LoVo (cell line): ENCODE measurements around the gene OXTR.

Experiments used
- DNase-seq: peaks from one replicate; pipeline ENCODE4 v3.0.0-alpha.2; 2016; ENCODE audit warnings: low spot score

OXTR gene

DNA sequence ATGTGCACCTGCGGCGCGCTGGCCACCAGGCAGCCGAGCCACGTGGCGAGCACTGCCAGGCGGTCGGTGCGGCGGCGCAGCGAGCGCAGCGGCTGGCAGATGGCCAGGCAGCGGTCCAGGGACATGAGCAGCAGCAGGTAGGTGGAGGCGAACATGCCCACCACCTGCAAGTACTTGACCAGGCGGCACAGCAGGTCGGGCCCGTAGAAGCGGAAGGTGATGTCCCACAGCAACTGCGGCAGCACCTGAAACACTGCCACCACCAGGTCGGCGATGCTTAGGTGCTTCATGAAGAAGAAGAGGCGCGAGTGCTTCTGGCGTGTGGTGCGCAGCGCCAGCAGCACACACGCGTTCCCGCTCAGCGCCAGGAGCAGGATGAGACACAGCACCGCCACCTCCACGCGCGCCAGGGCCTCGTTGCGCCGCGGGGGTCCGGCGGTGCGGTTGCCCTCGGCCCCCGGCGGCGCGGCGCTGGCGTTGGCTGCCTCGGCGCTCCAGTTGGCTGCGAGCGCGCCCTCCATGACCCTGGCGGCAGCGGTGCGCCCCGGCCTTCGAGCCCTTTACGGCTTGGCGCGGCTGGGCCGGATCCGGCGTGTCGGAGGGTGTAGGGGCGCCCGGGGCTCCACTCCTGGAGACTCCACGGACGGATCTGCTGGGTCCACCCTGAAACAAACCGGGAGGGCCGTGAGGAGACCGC is 1.6 kb downstream of the OXTR start:
- DNase-seq, result no peak

GRCh38 chr3:8767256-8767666 is 2.2 kb downstream of the OXTR start:
- DNase-seq, result no peak

DNA sequence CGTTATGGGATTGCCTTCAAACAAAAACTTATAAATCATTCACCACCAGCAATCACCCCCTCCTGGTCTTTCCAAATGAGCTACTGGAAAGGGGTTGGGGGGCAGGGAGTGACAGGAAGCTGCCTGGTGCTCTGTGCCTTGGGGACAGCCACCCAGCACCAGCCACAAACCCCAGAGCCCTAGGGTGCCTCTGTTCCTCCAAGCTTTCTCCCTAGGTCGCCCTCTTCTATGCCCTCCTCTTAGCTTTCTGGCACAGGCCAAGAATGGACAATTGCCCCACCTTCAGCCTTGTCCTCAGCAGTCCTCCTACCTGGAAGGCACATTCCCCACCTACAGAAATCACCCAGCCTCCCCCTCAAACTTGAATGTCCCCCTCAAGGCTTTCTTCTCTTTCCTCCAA is 3.3 kb downstream of the OXTR start:
- DNase-seq, result no peak

GRCh38 chr3:8765528-8765927 is 3.9 kb downstream of the OXTR start:
- DNase-seq, result no peak

GRCh38 chr3:8764528-8764927 is 4.9 kb downstream of the OXTR start:
- no peak for DNase-seq

GRCh38 chr3:8762607-8763377 is 6.6 kb downstream of the OXTR start:
- DNase-seq, result no peak

- DNase-seq, result no peak
These were observed 7.5 kb downstream of the OXTR start for GRCh38 chr3:8761866-8762265.

DNA sequence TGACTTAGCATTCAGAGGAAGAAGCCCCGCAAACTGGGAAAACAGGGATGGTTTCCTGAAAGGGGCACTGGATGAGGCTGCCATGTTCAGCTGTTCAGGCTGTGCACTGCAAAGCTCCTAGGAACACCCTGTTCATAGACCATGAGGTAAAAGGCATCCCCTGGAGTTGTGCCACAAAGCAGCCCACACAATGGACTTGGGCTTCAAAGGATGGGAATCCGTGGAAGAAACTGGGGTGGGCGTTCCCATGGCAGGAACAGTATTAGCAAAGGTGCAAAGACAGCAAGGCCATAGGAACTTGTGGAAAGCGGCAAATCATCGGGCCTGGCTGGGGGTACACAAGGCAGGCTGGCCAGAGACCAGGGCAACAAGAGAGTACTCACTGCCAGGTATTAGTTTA is 8.9 kb downstream of the OXTR start:
- no peak for DNase-seq

DNA sequence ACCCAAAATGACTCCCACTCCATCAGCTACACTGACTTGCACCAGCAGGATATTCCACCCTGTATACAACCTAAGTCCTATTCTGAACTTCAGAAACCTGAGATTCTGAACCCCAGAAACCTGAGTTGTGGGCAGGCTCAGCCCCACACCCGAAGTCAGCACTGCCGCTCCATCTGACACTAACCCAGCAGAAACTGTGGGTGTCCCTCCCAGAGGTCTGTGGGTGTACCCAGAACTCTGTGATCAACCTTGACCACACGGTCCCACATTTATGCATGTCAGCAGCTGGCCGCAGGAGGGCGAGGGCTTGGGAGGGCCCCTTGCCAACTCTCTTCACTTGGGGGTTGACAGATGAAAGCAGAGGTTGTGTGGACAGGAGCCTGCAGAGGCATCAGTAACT is 9.3 kb downstream of the OXTR start:
- no peak for DNase-seq

- no peak for DNase-seq
These were observed 10.2 kb downstream of the OXTR start for GRCh38 chr3:8759038-8759707.

DNA sequence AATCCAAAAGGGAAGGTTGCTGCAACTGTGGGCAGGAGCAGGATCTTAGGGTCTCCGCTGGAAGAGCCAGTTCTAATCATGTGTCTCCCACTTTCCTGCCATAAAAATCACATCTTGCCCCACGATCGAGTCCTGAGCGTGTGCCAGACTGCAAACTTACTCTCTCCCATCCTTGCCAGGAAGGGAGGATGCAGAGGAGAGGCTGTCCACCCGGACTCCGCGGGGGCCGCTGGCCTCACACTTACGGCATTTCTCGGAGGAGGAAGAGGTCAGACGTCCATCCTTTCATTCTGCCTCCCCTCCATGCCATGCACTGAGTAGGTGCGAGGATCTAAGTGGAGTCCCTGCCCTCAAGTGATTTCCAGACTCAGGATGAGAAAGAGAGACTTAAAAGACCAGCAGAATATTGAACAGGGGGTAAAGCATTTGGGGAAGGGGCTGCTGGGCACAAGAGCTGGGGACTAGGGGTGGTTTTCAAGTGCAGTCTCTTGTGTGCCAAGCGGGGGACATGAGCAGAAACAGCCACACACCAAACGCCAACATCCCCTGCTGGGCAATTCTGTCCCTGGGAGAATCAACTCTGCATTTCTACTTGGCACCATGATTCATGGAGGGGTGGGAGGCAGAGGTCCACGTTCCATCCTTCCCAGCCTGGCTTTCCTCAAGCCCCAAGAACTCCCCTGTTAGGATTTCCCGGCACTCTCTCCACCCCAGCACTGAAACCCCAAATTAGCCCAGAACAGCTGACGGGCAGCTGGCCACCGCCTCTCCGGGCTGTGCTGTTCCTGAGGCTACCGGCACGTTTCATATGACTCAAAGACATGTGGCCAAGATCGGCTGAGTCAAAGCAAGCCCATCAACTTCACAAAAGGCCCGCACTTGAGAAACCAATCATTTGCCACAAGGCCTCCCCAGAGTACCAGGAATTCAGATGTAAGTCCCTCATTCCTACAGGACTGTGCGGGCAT is 11.6 kb downstream of the OXTR start:
- DNase-seq, result no peak

GRCh38 chr3:8756671-8757070 is 12.7 kb downstream of the OXTR start:
- no peak for DNase-seq

DNA sequence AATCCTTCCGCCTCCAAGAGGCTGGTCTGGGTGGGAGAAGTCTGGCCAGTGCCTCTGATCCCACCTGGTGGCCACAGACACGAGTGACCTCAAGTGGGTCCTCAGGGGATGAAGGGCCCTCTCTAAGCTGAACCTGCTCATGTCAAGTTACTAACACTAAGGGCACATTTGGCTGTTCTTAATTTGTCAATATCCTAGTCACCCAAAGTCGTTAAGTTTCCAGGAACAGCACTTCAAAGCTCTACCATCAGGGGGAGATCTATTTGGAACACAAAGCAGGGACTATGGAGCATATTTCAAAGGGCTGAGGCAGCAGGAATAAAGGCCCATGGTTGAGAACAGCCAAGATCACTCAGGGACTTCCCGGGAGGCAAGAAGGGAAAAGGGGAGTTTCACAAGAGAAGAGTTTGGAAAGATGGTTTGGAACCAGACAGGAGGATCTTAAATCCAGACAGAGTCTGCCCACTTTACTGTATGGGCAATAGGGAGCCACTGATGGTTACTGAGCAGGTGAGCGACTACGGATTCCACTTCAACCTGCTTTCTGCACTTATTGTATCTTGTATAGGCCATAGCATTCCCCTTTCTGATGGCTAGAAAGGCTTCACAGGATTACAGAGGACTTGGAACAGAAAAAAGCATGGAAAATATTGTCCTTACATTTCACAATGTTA is 13.7 kb downstream of the OXTR start:
- DNase-seq, result no peak

GRCh38 chr3:8755097-8755496 is 14.3 kb downstream of the OXTR start:
- DNase-seq, result no peak

DNA sequence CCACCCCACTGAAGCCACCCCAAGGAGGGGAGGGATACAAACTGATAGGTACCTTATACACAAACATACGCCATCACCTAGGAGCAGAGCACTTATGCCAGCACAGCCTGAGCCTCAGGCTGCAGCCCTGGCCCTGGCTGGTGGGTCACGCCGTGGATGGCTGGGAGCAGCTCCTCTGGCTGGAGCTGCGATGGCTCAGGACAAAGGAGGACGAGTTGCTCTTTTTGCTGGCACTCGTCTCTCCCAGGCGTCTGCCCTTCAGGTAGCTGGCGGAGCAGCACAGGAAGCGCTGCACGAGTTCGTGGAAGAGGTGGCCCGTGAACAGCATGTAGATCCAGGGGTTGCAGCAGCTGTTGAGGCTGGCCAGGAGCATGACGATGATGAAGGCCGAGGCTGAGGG is 16.6 kb downstream of the OXTR start:
- no peak for DNase-seq

GRCh38 chr3:8749316-8749715 is 20.1 kb downstream of the OXTR start:
- DNase-seq, result no peak

DNA sequence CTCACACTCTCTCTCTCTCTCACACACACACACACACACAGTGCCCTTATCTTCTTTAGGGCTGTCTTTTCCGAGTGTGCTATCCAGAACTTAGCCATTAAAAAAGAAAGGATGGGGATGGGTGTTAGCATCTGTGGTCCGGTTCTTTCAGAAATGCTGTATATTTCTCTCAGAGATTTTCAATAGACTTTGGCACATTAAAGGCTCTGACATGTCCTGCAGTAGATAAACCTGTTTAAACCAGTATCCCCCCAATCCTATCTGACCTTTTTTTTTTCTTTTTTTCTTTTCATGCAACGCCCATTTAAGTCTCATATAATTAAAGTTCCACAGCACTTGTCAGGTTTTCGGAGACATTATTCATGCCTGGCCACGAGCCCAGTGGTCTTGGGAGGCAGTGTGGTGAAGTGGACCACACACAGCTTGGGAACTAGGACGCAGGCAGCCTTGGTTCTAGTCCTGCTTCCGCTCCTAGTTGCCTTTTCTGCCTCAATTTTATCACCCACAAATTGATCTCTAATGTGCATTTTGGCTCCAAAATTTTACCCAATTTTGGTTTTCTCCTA is 22.6 kb downstream of the OXTR start:
- DNase-seq, result no peak

DNA sequence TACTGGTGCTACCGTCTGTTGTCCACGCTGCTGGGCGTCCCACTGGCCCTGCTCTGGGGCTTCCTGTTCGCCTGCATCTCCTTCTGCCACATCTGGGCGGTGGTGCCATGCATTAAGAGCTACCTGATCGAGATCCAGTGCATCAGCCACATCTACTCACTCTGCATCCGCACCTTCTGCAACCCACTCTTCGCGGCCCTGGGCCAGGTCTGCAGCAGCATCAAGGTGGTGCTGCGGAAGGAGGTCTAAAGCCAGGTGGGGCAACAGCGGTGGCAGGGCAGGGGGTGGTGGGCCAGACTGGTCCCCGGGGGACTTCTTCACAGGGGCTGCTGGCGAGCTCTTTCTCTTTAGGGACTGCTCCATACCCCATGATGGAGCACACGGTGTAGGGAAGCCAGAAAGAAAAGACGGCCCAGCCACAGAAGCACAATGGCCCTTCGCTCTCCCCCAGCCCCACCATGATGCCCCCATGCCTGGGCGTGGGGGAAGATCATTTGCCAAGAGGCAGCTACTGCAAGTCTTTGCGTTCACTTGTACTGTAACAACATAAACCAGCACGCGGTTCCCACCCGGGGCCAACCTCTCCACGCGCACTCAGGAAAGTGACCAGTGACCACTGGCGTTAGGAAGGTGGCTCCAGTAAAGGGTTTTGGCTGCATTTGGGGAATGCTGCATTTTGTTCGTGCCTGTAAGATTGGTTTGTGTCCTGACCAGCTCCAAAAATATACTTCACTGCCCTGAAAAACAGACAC is 23.6 kb downstream of the OXTR start:
- DNase-seq, result no peak

DNA sequence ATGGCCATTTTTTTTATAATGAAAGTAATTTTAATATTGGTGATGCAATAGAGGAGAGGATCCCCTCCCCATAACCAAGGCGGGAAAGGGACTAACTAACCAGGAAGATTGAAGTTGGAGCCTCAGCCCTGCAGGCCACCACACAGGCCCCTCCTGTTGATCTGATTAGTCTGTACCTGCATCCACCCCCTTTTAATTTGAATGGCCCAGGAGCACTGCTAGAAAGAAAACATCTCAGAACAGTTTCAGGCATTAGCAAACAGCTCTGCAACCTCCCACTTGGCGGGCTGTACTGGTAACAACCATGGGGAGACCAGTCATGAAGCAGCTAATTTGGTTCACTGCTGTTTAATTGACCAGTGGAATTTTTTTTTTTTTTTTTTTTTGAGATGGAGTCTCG is 25.5 kb downstream of the OXTR start:
- DNase-seq, result no peak

GRCh38 chr3:8743021-8743601 is 26.3 kb downstream of the OXTR start:
- DNase-seq, result no peak
